ENCODE measurements around the gene TIFAB.

DNA sequence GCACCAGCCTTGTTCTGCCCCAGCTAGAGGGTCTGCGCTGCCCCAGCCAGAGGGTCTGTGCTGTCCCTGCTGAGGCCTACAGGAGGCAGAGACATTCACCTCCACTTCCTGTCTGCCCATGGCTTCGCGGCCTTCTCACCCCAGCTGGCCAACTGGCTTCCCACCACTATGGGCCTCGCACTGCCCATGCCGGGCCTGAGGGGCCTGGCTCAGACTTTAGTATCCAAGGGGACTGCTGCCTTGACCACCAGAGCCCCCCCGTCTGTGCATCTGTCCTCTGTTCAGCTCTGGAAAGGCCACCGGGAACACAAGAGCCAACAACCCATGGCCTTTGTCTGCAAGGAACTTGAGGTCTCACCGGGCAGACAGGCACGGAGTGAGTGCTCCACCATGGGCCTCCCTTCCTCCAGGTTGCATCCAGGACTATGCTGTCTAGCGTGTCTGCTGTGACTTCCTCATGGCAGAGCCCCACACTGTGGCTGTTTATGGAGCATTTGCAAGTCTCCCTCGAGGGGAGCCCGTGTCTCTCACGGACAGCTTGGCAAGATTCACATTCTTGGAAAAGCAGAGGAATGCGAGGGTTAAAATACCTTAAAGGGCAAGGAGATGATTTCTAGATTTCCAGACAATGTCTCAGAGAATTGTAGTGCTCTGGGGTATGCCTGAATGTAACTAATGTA lies 6.7 kb downstream of the TIFAB start:
- TF ChIP-seq, protein P1, sequence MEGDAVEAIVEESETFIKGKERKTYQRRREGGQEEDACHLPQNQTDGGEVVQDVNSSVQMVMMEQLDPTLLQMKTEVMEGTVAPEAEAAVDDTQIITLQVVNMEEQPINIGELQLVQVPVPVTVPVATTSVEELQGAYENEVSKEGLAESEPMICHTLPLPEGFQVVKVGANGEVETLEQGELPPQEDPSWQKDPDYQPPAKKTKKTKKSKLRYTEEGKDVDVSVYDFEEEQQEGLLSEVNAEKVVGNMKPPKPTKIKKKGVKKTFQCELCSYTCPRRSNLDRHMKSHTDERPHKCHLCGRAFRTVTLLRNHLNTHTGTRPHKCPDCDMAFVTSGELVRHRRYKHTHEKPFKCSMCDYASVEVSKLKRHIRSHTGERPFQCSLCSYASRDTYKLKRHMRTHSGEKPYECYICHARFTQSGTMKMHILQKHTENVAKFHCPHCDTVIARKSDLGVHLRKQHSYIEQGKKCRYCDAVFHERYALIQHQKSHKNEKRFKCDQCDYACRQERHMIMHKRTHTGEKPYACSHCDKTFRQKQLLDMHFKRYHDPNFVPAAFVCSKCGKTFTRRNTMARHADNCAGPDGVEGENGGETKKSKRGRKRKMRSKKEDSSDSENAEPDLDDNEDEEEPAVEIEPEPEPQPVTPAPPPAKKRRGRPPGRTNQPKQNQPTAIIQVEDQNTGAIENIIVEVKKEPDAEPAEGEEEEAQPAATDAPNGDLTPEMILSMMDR (IDR thresholded peaks at IDR 0.05) = no peak
- no peak for TF ChIP-seq POLR2A (IDR thresholded peaks at IDR 0.05)
